K562 (cell line): ENCODE data around the gene IL23R. TPM values are rescaled to one million over a fixed set of nuclear protein-coding genes. Genes with fewer than 3 reads are reported as not detected.

ENCODE experiments used
- ATAC-seq: fragments of 200-7000 bp; cut with Tn5 transposase; 3 replicates; pipeline ENCODE4 v1.9.1; 2020; ENCODE audit warnings: moderate library complexity
- BruUV-seq: library from RNA; stranded (reverse); fragments of 400-500 nt; replicated peaks from 2 replicates; lab custom pipeline; 2021; lab: Mats Ljungman, UMichigan
- CTCF ChIA-PET: fragments of 300-600 bp; formaldehyde crosslinking; extraction: SDS; loops from one replicate; lab custom pipeline; 2021; ENCODE audit warnings: low intra/inter-chr PET ratio; lab: Yijun Ruan, JAX
- POLR2A ChIA-PET: fragments of 300-600, 350-650 bp; sonication (Branson Sonifier 250); formaldehyde crosslinking; extraction: SDS; loops from one replicate; lab custom pipeline; 2021; ENCODE audit warnings: antibody characterized with exemption, inconsistent platforms; lab: Yijun Ruan, JAX
- DNase-seq, 4 experiments: peaks; one replicate each; pipeline versions ENCODE4 v3.0.0 to v3.0.0-alpha.2; 2011 to 2018; ENCODE audit warnings: low spot score in 3 of 4, mixed read lengths in 3 of 4; ENCODE audit errors: extremely low read depth in 1 of 4
- FAIRE-seq: peaks from 2 replicates; lab custom pipeline; 2011; peaks lifted over from hg19 to GRCh38; lab: Jason Lieb, UNC
- H2AFZ ChIP-seq: 2 replicates; pipeline ENCODE4 v1.6.0; 2011; ENCODE audit warnings: low read depth, low read length, control low read depth, inconsistent platforms
- H3K27ac ChIP-seq: fragments of 200-600 bp; 3 replicates; pipeline ENCODE4 v1.8.0; 2011; ENCODE audit warnings: low read depth, mild to moderate bottlenecking, control low read depth, inconsistent platforms, low read length, moderate library complexity, mixed read lengths; ENCODE audit errors: extremely low read depth
- H3K27me3 ChIP-seq, 2 experiments: fragments of 300-600 bp in 1 of 2; 2 replicates in 1 of 2; 3 replicates in 1 of 2; pipeline versions ENCODE4 v1.6.0 to v1.8.0; 2011; ENCODE audit warnings: inconsistent platforms in 2 of 2, low read length in 2 of 2, mild to moderate bottlenecking in 1 of 2, mixed read lengths in 1 of 2, moderate library complexity in 1 of 2; ENCODE audit not compliant: control insufficient read depth in 2 of 2, insufficient read depth in 2 of 2
- H3K36me3 ChIP-seq: fragments of 300-600 bp; 3 replicates; pipeline ENCODE4 v1.8.0; 2011; ENCODE audit warnings: mild to moderate bottlenecking, low read length, inconsistent platforms; ENCODE audit not compliant: control insufficient read depth, insufficient read depth
- H3K4me1 ChIP-seq, 2 experiments: fragments of 200-600 bp in 1 of 2; replicated peaks in 1 of 2; 2 replicates in 1 of 2; 3 replicates in 1 of 2; pipeline versions ENCODE4 v1.5.1 to v1.8.0; 2011; ENCODE audit warnings: inconsistent platforms in 2 of 2, low read length in 2 of 2, mild to moderate bottlenecking in 1 of 2, mixed read lengths in 1 of 2, moderate library complexity in 1 of 2; ENCODE audit not compliant: control insufficient read depth in 2 of 2, insufficient read depth in 2 of 2
- H3K4me2 ChIP-seq: 2 replicates; pipeline ENCODE4 v1.6.1; 2011; ENCODE audit warnings: low read length, control low read depth, inconsistent platforms, mixed read lengths; ENCODE audit not compliant: insufficient read depth
- H3K4me3 ChIP-seq: fragments of 200-600 bp; sonication (generic), shearing (Covaris generic); 2 replicates; pipeline ENCODE4 v1.5.1; 2016; ENCODE audit warnings: control low read depth, inconsistent platforms
- H3K79me2 ChIP-seq: fragments of 200-600 bp; 3 replicates; pipeline ENCODE4 v1.8.0; 2011; ENCODE audit warnings: low read length, inconsistent platforms; ENCODE audit not compliant: control insufficient read depth, insufficient read depth
- H3K9ac ChIP-seq, 2 experiments: 2 replicates each; pipeline versions ENCODE4 v1.6.0 to v1.6.1; 2011; ENCODE audit warnings: low read depth in 2 of 2, low read length in 2 of 2, control low read depth in 1 of 2, inconsistent platforms in 1 of 2, mild to moderate bottlenecking in 1 of 2, mixed read lengths in 1 of 2; ENCODE audit not compliant: insufficient read depth in 1 of 2
- H3K9me1 ChIP-seq: one replicate; pipeline ENCODE4 v1.6.0; 2011; ENCODE audit warnings: inconsistent platforms, mild to moderate bottlenecking, low read length, moderate library complexity; ENCODE audit not compliant: control insufficient read depth, insufficient read depth
- H3K9me3 ChIP-seq: replicated peaks from 2 replicates; pipeline ENCODE4 v1.5.1; 2011; ENCODE audit warnings: low read depth, low read length, inconsistent platforms; ENCODE audit not compliant: control insufficient read depth, insufficient read depth
- H4K20me1 ChIP-seq: replicated peaks from 2 replicates; pipeline ENCODE4 v1.6.1; 2011; ENCODE audit warnings: low read length, inconsistent platforms, mixed read lengths; ENCODE audit not compliant: control insufficient read depth, insufficient read depth
- BCL6 ChIP-seq: fragments of 250-450 bp; sonication (Bioruptor Pico); IDR thresholded peaks from 2 replicates; pipeline ENCODE4 v1.4.0; 2020
- BRD4 ChIP-seq: fragments of 200-600 bp; sonication (generic); IDR thresholded peaks from 2 replicates; pipeline ENCODE4 v1.6.1; 2017; ENCODE audit warnings: inconsistent platforms
- CHCHD3 ChIP-seq: fragments of 250-450 bp; sonication (Bioruptor Pico); IDR thresholded peaks from 2 replicates; pipeline ENCODE4 v2.1.2; 2022; ENCODE audit warnings: mild to moderate bottlenecking
- HLTF ChIP-seq: fragments of 450-650 bp; IDR thresholded peaks from 2 replicates; pipeline ENCODE4 v1.6.1; 2016
- HNRNPH1 ChIP-seq: fragments of 200-400 bp; formaldehyde crosslinking; optimal IDR thresholded peaks from 2 replicates; pipeline ENCODE3; 2017; ENCODE audit warnings: low read depth, mild to moderate bottlenecking, low read length, moderate library complexity
- MEF2A ChIP-seq: IDR thresholded peaks from 2 replicates; pipeline ENCODE4 v1.6.1; 2011; ENCODE audit warnings: low read depth, mild to moderate bottlenecking, low read length, moderate library complexity; ENCODE audit not compliant: control insufficient read depth
- POLR2G ChIP-seq: fragments of 200-400 bp; formaldehyde crosslinking; IDR thresholded peaks from 2 replicates; pipeline ENCODE4 v1.6.1; 2017; ENCODE audit warnings: low read depth, mild to moderate bottlenecking, antibody characterized with exemption, low read length, moderate library complexity
- SMARCA4 ChIP-seq: fragments of 450-650 bp; IDR thresholded peaks from 2 replicates; pipeline ENCODE4 v1.6.1; 2016
- XRCC3 ChIP-seq: fragments of 450-650 bp; IDR thresholded peaks from 2 replicates; pipeline ENCODE4 v1.6.1; 2017; ENCODE audit warnings: mild to moderate bottlenecking, moderate library complexity
- ZNF121 ChIP-seq: sonication (generic); formaldehyde crosslinking; conservative IDR thresholded peaks from 2 replicates; pipeline ENCODE4 v1.8.0; 2022; ENCODE audit warnings: missing genetic modification reagents
- ZNF324 ChIP-seq: fragments of 250-450 bp; sonication (Bioruptor Pico); IDR thresholded peaks from 2 replicates; pipeline ENCODE4 v1.4.0; 2020; ENCODE audit warnings: mild to moderate bottlenecking
- ZNF408 ChIP-seq: fragments of 250-450 bp; sonication (Bioruptor Pico); IDR thresholded peaks from 2 replicates; pipeline ENCODE4 v1.4.0; 2020; ENCODE audit warnings: low read depth, mild to moderate bottlenecking, moderate library complexity
- WGBS: fragments of 100-300 bp; shearing (Covaris generic); methylation state at CpG from one replicate; pipeline ENCODE4 v1.1.6; 2016; ENCODE audit warnings: low coverage, mixed read lengths; ENCODE audit not compliant: insufficient coverage; ENCODE audit errors: missing lambda C conversion rate; 5-methylcytosine and 5-hydroxymethylcytosine counted together
- in situ Hi-C: fragments of 300-500 bp; cut with MboI; formaldehyde crosslinking; loops from 4 replicates; pipeline ENCODE4 v1.15.0; 2018; ENCODE audit warnings: inconsistent platforms, mixed read lengths
- intact Hi-C: fragments of 100-400 bp; cut with micrococcal nuclease; formaldehyde crosslinking; loops from 2 replicates; pipeline ENCODE4 v1.14.2; 2022
- polyA plus RNA-seq, 8 experiments: library from polyadenylated mRNA; depleted of rRNA in 4 of 8; stranded (reverse) in 5 of 8; unstranded in 3 of 8; fragments of >200 nt; fragmentation: Nextera tagmentation in 2 of 8; fragmentation: Illumina TruSeq in 1 of 8; extraction: Ambion mirVana in 2 of 8; extraction: Trizol in 1 of 8; gene quantifications; 2 replicates each; pipeline versions ENCODE4 v1.2.1 to v1.2.3, GENCODE V29; 2011 to 2014; ENCODE audit warnings: inconsistent platforms in 1 of 8, missing spikeins in 1 of 8
- total RNA-seq, 7 experiments: library from RNA; depleted of rRNA in 6 of 7; stranded (reverse); fragments of >200 nt in 6 of 7; fragmentation: Illumina TruSeq in 2 of 7; extraction: Trizol in 2 of 7; gene quantifications; 2 replicates each; pipeline versions ENCODE4 v1.2.1 to v1.2.3, GENCODE V29; 2011 to 2021; ENCODE audit warnings: low replicate concordance in 1 of 7
- TF ChIP-seq, protein P1 (sequence below): fragments of 450-650 bp; IDR thresholded peaks from 2 replicates; pipeline ENCODE4 v1.6.1; 2017; ENCODE audit warnings: antibody characterized with exemption
- TF ChIP-seq, protein P2 (sequence below), 3 experiments: fragments of 200-800 bp in 1 of 3; sonication (Bioruptor generic) in 1 of 3; sonication (generic) in 1 of 3; formaldehyde crosslinking in 1 of 3; IDR thresholded peaks; 2 replicates each; pipeline versions ENCODE4 v1.6.1 to v1.8.0; 2016 to 2022; ENCODE audit warnings: mild to moderate bottlenecking in 2 of 3, missing compliant biosample characterization in 2 of 3, missing genetic modification characterization in 2 of 3, missing genetic modification reagents in 1 of 3
- TF ChIP-seq, protein P3 (sequence below): fragments of 250-450 bp; sonication (Bioruptor Pico); IDR thresholded peaks from 2 replicates; pipeline ENCODE4 v1.4.0; 2020; ENCODE audit warnings: mild to moderate bottlenecking, moderate library complexity, borderline replicate concordance
- TF ChIP-seq, protein P4 (sequence below): fragments of 250-450 bp; sonication (Bioruptor Pico); IDR thresholded peaks from 2 replicates; pipeline ENCODE4 v1.5.0; 2021

Gene IL23R
- total and polyA plus RNA-seq, 9 of the 15 experiments (the other 6 are each of a cell fraction or from before 2014, with no cell fraction given) = 4.4 to 52.7 (median 22.8) TPM

DNA sequence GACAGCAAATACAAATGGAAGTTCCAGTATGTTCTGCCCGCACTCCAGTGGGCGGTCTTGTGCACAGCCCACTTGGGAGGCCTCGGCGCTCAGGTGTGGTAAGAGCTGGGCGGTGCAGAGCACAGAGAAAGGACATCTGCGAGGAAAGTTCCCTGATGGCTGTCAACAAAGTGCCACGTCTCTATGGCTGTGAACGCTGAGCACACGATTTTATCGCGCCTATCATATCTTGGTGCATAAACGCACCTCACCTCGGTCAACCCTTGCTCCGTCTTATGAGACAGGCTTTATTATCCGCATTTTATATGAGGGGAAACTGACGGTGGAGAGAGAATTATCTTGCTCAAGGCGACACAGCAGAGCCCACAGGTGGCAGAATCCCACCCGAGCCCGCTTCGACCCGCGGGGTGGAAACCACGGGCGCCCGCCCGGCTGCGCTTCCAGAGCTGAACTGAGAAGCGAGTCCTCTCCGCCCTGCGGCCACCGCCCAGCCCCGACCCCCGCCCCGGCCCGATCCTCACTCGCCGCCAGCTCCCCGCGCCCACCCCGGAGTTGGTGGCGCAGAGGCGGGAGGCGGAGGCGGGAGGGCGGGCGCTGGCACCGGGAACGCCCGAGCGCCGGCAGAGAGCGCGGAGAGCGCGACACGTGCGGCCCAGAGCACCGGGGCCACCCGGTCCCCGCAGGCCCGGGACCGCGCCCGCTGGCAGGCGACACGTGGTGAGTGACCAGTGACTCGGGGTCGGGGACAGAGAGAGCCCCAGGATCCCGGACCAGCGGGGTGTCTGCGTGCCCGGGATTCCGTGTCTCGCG is 141.2 kb downstream of the IL23R start, which contains the start of gene IL12RB2:
Gene IL12RB2, plus strand, starts transcription at position 623 of the 810 bp plus-strand sequence. CDS start 12,496 bp downstream, outside the sequence.
- Histone ChIP-seq H3K9ac (no peak within 1 kb of the TSS), H3K9me3 (no peaks in the 10 kb centered on the region), H3K27ac (no peak within 1 kb of the TSS), H2AFZ (no peak within 1 kb of the TSS), H4K20me1 (no peaks in the 10 kb centered on the region), H3K27me3 (no peaks in the 10 kb centered on the region), H3K4me2 (no peak within 1 kb of the TSS), H3K9me1 (no peaks in the 10 kb centered on the region), H3K4me3 (no peak within 1 kb of the TSS), H3K36me3 (no peaks in the 10 kb centered on the region; the same call in 2 of the 3 replicates), H3K4me1 (no peaks in the 10 kb centered on the region), H3K79me2 (no peaks in the 10 kb centered on the region)
- FAIRE-seq = no peak
- POLR2A ChIA-PET = interaction anchor here (0.6 kb wide), 1 partner anchor 708 kb away, joined by 3 read pairs; no protein-coding TSS in a partner anchor
- in situ Hi-C loops = no loop called here
- CTCF ChIA-PET = no interaction called here
- no peak for DNase-seq
- WGBS = 90% methylated on average over 28 of the region's 75 CpGs
- BruUV-seq = no TSS peak
- intact Hi-C loops = no loop called here
- ATAC-seq = no peak
- TF ChIP-seq HLTF = no peak
- no peak for TF ChIP-seq XRCC3
- TF ChIP-seq BCL6 (CRISPR knock-in tag) = no peak
- TF ChIP-seq BRD4 = no peak
- no peak for TF ChIP-seq SMARCA4
- TF ChIP-seq, protein P1, sequence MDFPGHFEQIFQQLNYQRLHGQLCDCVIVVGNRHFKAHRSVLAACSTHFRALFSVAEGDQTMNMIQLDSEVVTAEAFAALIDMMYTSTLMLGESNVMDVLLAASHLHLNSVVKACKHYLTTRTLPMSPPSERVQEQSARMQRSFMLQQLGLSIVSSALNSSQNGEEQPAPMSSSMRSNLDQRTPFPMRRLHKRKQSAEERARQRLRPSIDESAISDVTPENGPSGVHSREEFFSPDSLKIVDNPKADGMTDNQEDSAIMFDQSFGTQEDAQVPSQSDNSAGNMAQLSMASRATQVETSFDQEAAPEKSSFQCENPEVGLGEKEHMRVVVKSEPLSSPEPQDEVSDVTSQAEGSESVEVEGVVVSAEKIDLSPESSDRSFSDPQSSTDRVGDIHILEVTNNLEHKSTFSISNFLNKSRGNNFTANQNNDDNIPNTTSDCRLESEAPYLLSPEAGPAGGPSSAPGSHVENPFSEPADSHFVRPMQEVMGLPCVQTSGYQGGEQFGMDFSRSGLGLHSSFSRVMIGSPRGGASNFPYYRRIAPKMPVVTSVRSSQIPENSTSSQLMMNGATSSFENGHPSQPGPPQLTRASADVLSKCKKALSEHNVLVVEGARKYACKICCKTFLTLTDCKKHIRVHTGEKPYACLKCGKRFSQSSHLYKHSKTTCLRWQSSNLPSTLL = no peak
- TF ChIP-seq ZNF408 (CRISPR knock-in tag) = no peak
- TF ChIP-seq, protein P2, sequence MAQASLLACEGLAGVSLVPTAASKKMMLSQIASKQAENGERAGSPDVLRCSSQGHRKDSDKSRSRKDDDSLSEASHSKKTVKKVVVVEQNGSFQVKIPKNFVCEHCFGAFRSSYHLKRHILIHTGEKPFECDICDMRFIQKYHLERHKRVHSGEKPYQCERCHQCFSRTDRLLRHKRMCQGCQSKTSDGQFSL (CRISPR knock-in tag; IDR thresholded peaks at IDR 0.05) = no peak
- TF ChIP-seq, protein P2 (tag; IDR thresholded peaks at IDR 0.05) = no peak
- TF ChIP-seq CHCHD3 = no peak
- no peak for TF ChIP-seq POLR2G
- TF ChIP-seq HNRNPH1 = no peak
- no peak for TF ChIP-seq ZNF324 (CRISPR knock-in tag)
- TF ChIP-seq, protein P3, sequence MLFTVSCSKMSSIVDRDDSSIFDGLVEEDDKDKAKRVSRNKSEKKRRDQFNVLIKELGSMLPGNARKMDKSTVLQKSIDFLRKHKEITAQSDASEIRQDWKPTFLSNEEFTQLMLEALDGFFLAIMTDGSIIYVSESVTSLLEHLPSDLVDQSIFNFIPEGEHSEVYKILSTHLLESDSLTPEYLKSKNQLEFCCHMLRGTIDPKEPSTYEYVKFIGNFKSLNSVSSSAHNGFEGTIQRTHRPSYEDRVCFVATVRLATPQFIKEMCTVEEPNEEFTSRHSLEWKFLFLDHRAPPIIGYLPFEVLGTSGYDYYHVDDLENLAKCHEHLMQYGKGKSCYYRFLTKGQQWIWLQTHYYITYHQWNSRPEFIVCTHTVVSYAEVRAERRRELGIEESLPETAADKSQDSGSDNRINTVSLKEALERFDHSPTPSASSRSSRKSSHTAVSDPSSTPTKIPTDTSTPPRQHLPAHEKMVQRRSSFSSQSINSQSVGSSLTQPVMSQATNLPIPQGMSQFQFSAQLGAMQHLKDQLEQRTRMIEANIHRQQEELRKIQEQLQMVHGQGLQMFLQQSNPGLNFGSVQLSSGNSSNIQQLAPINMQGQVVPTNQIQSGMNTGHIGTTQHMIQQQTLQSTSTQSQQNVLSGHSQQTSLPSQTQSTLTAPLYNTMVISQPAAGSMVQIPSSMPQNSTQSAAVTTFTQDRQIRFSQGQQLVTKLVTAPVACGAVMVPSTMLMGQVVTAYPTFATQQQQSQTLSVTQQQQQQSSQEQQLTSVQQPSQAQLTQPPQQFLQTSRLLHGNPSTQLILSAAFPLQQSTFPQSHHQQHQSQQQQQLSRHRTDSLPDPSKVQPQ (CRISPR knock-in tag) = no peak
- TF ChIP-seq ZNF121 (CRISPR knock-in tag) = no peak
- TF ChIP-seq MEF2A = no peak
- TF ChIP-seq, protein P4, sequence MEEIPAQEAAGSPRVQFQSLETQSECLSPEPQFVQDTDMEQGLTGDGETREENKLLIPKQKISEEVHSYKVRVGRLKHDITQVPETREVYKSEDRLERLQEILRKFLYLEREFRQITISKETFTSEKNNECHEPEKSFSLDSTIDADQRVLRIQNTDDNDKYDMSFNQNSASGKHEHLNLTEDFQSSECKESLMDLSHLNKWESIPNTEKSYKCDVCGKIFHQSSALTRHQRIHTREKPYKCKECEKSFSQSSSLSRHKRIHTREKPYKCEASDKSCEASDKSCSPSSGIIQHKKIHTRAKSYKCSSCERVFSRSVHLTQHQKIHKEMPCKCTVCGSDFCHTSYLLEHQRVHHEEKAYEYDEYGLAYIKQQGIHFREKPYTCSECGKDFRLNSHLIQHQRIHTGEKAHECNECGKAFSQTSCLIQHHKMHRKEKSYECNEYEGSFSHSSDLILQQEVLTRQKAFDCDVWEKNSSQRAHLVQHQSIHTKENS (CRISPR knock-in tag) = no peak
